GM19023 (cell line): Measurements from ENCODE around the gene ARHGEF3.

ENCODE experiments used
- ATAC-seq: cut with Tn5 transposase; IDR thresholded peaks from one replicate; pipeline ENCODE4 v1.9.1; 2021; ENCODE audit warnings: mild to moderate bottlenecking, moderate library complexity; ENCODE audit not compliant: unreplicated experiment

Gene ARHGEF3

DNA sequence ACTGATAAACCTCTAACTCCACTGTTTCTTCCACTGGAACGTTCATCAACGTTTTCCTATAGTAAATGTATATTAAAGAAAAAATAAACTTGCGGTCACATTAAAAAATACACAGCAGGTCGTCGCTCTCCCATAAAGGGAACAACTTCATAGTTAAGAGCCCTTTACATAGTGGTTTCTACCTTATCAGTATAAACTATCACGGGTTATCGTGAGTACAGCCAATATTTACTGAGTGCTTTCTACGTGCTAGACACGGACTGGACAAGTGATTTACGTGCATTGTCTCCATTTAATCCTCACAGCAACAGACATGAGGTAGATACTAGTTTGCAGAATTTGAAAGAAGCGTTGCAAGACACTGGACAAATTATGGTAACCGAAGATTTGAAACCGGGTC is 117.7 kb downstream of the ARHGEF3 start:
- ATAC-seq = no peak

DNA sequence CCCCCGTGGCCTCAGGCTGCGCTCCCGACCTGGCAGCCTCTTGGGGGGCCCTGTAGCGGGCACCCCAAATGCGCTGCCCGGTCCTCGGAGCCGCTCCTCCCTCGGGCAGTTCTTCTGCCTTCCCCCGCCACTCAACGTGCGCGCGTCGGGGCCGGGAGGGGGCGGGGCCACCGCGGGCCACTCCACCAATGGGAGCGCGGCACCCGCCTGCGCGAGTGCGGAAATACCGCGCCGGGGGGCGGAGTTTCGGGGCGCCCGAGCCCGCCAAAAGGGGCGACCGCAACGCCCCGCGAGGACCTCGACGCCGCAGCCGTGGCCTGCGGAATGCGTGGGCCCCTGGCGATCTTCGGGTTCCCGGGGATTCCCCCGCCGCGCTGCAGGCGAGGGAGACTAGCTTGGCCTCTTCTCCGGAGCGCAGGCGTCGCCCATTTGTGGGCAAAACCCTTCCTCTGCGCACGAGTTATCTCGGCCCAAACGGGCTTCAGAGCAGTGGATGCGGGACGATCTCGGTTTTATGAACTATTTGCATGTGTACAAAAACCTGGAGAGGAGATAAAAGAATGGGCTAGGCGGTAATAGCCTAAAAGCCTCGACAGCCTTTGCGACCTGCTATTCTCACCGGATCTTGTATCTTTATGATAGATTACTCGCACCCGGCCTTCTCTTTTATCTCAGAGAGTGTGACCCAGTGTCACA is 118.5 kb downstream of the ARHGEF3 start, which contains the start of gene TASOR:
Gene TASOR, minus strand, starts transcription at position 144 of the 696 bp plus-strand sequence. CDS start 259 bp downstream, outside the sequence.
- peak; percentile 84 for ATAC-seq

DNA sequence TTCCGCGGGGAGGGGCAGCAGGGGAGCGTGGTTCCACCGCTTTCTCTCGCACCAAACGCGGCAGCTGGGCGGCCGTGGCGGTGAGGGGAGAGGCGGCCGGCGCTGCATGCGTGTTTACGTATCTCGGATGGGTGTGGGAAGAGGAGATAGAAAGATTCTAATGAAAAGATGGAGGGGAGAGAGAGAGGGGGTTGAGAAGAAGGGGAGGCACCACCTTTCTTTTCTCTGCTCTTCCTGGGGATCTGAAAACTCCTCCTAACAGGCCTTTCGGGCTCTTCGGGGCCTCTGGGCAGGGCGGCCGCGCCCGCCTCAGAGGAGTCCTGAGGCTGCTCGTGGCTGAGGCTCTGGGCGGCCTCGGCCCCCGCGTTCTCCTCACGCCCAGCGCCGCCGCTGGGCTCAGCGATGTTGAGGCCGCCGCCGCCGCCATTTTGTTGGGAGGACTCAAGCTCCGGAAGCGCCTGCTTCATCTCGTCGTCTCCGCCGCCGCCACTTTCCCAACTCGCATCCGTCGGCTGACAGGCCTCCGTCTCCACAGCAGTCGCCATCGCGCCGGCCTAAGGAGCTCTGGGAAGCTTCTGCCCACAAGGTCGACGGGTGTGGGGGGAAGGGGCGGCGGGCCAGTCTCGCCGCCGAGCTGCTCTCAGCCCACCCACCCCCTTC is 119.2 kb downstream of the ARHGEF3 start:
- peak; percentile 78 for ATAC-seq

DNA sequence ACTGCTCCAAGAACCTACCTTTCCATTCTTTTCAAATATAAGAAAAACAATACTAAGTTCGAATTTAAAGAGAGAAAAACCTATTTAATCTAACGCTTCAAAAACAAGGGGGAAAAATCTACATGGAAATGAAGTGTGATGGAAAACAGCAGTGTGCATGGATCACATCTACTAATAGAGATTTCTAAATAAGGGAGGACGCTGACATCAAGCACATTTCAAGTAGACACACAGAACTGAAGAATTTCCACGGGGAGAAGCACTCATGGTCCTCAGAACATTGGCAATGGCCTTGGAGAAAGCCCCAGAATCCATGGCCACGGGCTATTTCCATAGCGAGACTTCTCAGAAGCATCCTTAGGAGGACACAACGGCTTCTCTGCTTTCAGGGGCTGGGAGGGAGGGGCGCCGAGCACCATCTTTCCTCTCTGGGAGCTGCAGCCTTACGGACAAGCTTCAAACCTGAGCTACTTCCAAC is 119.7 kb downstream of the ARHGEF3 start:
- ATAC-seq = no peak

- no peak for ATAC-seq
These were observed 121.6 kb downstream of the ARHGEF3 start for GRCh38 chr3:56680054-56680580.
